Large intestine (tissue), 12 donors: Measurements from ENCODE around the gene LILRA1. TPM values are rescaled to one million over a fixed set of nuclear protein-coding genes. Genes with fewer than 3 reads are reported as not detected.
"Not testable (repeated sequence)": the region's sequence is repeated elsewhere in the genome, so short reads cannot be mapped to it uniquely, and the experiment has no call there.

ENCODE experiments used
- DNase-seq, 2 donors: peaks; one replicate each; pipeline versions ENCODE4 v3.0.0 to v3.0.0-alpha.2; 2013
- H3K27ac ChIP-seq: one replicate; pipeline ENCODE4 v1.5.1; 2013; ENCODE audit warnings: low read length
- H3K27me3 ChIP-seq: 2 replicates; pipeline ENCODE4 v1.6.1; 2013; ENCODE audit warnings: low read length; ENCODE audit not compliant: control insufficient read depth, insufficient read depth
- H3K36me3 ChIP-seq: 2 replicates; pipeline ENCODE4 v1.6.1; 2013; ENCODE audit warnings: low read length; ENCODE audit not compliant: control insufficient read depth, insufficient read depth
- H3K4me1 ChIP-seq: one replicate; pipeline ENCODE4 v1.6.1; 2013; ENCODE audit warnings: low read length; ENCODE audit not compliant: control insufficient read depth, insufficient read depth
- H3K4me3 ChIP-seq: one replicate; pipeline ENCODE4 v1.5.1; 2013; ENCODE audit warnings: low read length
- H3K9me3 ChIP-seq: one replicate; pipeline ENCODE4 v1.6.1; 2013; ENCODE audit warnings: mild to moderate bottlenecking, low read depth, low read length, moderate library complexity; ENCODE audit not compliant: control insufficient read depth
- WGBS: methylation state at CpG from one replicate; pipeline ENCODE4 v1.1.5; 2013; ENCODE audit warnings: low lambda C conversion rate; ENCODE audit not compliant: insufficient coverage; 5-methylcytosine and 5-hydroxymethylcytosine counted together
- long read RNA-seq, 11 donors: transcript quantifications; one replicate each; lab custom pipeline, GENCODE V29; 2026
- polyA plus RNA-seq: library from polyadenylated mRNA; unstranded; fragments of 120-200 nt; gene quantifications from one replicate; pipeline ENCODE4 v1.2.1, GENCODE V29; 2013

LILRA1 gene
- 0.43 TPM for polyA plus RNA-seq
- long read RNA-seq, donor 1 = 0 reads
- long read RNA-seq, donor 2 = 0 reads
- long read RNA-seq, donor 3 = 0 reads
- long read RNA-seq, donor 4 = 0 reads
- long read RNA-seq, donor 5 = 0 reads
- long read RNA-seq, donor 6 = 0 reads
- long read RNA-seq, donor 7 = 0 reads
- long read RNA-seq, donor 8 = 0 reads
- long read RNA-seq, donor 9 = 0 reads
- long read RNA-seq, donor 10 = 0 reads
- long read RNA-seq, donor 11 = 0 reads

DNA sequence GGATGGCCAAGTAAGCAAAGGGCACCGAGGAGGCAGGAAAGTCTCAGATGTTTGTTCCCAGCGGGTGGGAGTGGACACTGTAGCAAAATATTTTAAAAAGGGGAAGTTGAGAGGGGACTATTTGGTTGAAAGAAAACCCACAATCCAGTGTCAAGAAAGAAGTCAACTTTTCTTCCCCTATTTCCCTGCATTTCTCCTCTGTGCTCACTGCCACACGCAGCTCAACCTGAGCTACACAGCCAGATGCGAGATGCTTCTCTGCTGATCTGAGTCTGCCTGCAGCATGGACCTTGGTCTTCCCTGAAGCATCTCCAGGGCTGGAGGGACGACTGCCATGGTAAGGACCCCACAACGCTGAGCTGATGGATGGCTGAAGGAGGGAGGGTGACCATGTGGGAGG lies at the start of gene LILRA1:
Gene LILRA1 (plus strand): TSS at position 188 of the 400 bp plus-strand sequence. CDS start 613 bp downstream, outside the sequence.
- H3K4me3 ChIP-seq, H3K36me3 ChIP-seq, H3K4me1 ChIP-seq, H3K27me3 ChIP-seq, DNase-seq, H3K27ac ChIP-seq, H3K9me3 ChIP-seq: not testable (repeated sequence)
- WGBS = 100% methylated on average over 1 of the region's 6 CpGs

DNA sequence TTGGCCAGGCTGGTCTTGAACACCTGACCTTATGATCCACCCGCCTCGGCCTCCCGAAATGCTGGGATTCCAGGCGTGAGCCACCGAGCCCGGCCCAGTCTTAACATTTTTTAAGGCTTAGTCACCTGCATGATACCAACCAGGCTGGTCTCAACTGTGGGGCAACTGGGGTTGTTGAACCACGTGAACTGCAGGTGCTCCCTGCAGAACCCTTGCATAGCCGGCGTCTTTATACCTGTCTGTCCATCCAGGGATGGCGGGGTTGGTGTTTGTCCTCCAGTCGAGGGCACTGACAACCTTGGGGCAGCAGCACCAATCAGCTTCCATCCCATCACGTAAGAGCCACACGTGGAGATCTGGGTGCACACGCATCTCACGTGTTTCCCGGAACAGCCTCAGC lies 44.6 kb upstream of the LILRA1 start:
- Histone ChIP-seq H3K36me3 (no peaks in the 10 kb centered on the region), H3K27me3 (no peaks in the 10 kb centered on the region), H3K9me3 (peaks cover 14% of the 10 kb centered on the region), H3K4me3 (no peak overlapping the region), H3K27ac (no peak overlapping the region), H3K4me1 (no peaks in the 10 kb centered on the region)
- DNase-seq = no peak
- WGBS = no CpG with 5 or more reads among the region's 16 CpGs

DNA sequence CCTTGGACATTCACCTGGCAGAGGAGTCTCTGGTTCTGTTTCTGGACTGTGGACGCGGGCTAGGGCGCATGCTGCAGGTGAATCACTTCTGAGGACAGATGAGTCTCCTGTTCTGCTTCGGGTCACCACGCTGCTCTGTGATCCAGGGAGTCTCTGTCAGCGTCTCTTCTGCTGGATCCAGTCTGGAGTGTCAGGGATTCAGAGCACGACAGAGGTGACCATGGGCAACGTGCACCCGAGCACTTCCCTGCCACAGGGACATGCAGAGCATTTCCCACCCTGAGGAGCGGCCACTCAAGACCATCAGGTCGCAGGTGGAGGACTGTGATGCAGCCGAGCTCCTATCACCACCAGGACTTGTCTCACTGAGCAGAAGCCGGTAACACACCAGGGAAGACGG lies 44.2 kb upstream of the LILRA1 start:
- no peaks in the 10 kb centered on the region for H3K4me1 ChIP-seq
- no peak overlapping the region for H3K27ac ChIP-seq
- no CpG with 5 or more reads among the region's 14 CpGs for whole genome bisulfite sequencing
- H3K36me3 ChIP-seq = no peaks in the 10 kb centered on the region
- H3K27me3 ChIP-seq = no peaks in the 10 kb centered on the region
- H3K9me3 ChIP-seq = peaks cover 14% of the 10 kb centered on the region
- H3K4me3 ChIP-seq = no peak overlapping the region
- DNase-seq = no peak

DNA sequence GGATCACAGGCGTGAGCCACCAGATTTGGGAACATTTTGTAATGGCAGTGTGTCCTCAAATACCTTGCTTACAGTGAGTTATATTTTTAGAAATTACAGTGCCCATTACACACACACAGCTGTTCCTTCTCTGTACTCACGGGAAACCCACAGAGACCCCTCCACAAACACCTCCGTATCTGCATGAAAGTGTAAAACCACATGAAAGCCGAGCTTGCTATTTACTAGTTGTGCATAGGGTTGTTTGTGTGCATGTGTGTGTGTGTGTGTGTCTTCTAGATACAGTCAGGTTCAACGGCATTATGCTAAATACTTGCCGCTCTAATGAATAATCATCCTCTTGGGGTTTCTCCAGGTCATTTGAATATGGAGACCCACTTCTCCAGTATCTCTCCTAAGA lies 42.1 kb upstream of the LILRA1 start:
- H3K27ac ChIP-seq = no peak overlapping the region
- peaks cover 14% of the 10 kb centered on the region for H3K9me3 ChIP-seq
- H3K36me3 ChIP-seq = no peaks in the 10 kb centered on the region
- H3K27me3 ChIP-seq = no peaks in the 10 kb centered on the region
- no peaks in the 10 kb centered on the region for H3K4me1 ChIP-seq
- WGBS = 93% methylated on average over 2 of the region's 6 CpGs
- DNase-seq = no peak
- no peak overlapping the region for H3K4me3 ChIP-seq

DNA sequence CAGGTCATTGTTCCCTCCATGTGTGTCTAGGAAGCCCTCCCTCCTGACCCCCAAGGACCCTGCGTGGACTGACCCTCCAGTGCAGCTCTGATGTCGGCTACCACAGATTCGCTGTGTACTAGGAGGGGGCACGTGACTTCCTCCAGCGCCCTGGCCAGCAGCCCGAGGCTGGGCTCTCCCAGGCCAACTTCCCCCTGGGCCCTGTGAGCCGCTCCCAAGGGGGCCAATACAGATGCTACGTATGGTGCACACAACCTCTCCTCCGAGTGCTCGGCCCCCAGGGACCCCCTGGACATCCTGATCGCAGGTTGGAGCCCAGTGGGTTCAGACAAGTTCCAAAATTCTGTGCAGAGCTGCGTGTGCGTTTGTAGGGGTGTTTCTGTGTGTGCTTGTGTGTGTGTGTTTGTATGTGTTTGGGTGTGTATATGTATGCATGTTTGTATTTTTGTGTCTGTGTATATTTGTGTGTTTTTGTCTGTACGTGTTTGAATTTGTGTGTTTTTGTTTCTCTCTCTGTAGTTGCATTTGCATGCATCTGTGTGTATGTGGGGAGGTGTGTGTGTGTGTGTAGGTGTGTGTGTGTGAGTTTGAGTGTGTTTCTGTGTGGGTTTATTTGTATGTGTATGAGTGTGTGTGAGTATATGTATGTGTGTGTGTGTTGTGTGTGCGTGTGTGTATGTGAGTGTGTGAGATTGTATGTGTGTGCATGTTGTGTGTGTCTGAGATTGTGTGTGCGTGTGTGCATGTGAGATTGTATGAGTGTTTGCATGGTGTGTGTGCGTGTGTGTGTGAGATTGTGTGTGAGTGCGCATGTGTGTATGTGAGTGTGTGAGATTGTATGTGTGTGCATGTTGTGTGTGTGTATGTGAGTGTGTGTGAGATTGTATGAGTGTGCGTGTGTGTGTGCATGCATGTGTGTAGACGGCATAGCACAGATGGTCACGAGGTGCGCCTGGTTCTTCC lies 41.2 kb upstream of the LILRA1 start:
- H3K9me3 ChIP-seq = peaks cover 14% of the 10 kb centered on the region
- no peak for DNase-seq
- no peaks in the 10 kb centered on the region for H3K27me3 ChIP-seq
- no peak overlapping the region for H3K27ac ChIP-seq
- no peaks in the 10 kb centered on the region for H3K36me3 ChIP-seq
- H3K4me1 ChIP-seq = no peaks in the 10 kb centered on the region
- no peak overlapping the region for H3K4me3 ChIP-seq
- WGBS = no CpG with 5 or more reads among the region's 22 CpGs

DNA sequence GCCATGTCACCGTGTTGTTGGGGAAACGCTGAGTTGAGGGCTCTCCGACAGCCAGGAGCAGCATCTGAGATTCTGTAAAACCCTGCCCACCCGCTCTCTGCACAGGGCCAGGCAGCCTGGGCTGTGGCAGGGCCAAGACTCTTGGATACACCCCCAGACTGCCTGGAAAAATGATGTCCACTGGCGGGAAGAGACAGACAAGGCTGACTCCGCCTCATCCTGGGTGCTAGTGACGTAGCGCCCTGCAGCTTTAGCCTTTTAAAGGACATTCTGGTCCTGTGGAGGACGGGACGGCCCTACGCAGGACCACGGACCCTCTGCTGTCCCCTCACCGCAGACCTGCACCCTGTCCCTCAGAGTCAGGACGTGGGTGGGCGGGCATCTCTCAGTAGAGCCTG lies 40.5 kb upstream of the LILRA1 start:
- H3K27ac ChIP-seq = no peak overlapping the region
- no peak for DNase-seq
- no peaks in the 10 kb centered on the region for H3K36me3 ChIP-seq
- H3K27me3 ChIP-seq = no peaks in the 10 kb centered on the region
- WGBS = no CpG with 5 or more reads among the region's 15 CpGs
- H3K4me1 ChIP-seq = no peaks in the 10 kb centered on the region
- peaks cover 14% of the 10 kb centered on the region for H3K9me3 ChIP-seq
- H3K4me3 ChIP-seq = no peak overlapping the region

DNA sequence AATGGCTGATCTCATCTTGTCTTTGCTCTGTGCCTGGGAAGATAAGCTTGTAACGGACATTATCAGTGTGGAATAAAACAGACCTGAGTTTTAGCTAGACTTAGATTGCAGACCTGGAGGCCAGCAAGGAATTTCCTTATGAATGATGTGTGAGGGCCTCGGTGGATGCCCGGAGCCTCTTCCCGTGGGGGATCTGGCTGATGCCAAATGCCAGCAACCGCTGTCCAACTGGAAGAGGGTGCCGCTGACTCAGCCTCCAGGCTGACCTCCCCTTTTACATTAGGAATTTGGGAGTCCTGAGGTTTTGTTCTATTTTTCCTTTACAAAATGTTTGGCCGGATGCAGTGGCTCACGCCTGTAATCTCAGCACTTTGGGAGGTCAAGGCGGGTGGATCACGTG lies 39.4 kb upstream of the LILRA1 start:
- Histone ChIP-seq H3K4me3 (no peak overlapping the region), H3K4me1 (no peaks in the 10 kb centered on the region), H3K9me3 (peaks cover 14% of the 10 kb centered on the region), H3K27me3 (no peaks in the 10 kb centered on the region), H3K27ac (no peak overlapping the region), H3K36me3 (no peaks in the 10 kb centered on the region)
- no CpG with 5 or more reads among the region's 10 CpGs for WGBS
- no peak for DNase-seq

DNA sequence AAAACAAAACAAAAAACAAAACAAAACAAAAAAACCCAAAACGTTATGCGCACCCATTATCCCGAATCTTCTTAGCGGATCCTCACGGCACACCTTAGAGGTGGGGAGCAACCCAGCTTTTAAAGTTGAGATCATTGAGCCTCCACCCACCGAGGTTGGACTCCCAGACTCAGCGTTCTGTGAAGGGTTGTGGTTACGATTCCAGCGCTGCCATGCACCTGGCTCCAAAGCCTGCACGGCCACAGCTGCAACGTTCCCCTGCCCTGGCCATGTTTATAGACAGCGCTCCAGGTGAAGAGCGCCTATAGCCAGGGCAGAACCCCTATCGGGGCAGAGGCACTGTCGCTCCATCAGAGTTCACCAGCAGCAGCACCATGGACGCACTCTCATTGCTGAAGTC lies 38.5 kb upstream of the LILRA1 start:
- no peaks in the 10 kb centered on the region for H3K36me3 ChIP-seq
- no peaks in the 10 kb centered on the region for H3K4me1 ChIP-seq
- no peak overlapping the region for H3K27ac ChIP-seq
- peaks cover 14% of the 10 kb centered on the region for H3K9me3 ChIP-seq
- no peak overlapping the region for H3K4me3 ChIP-seq
- no peak for DNase-seq
- H3K27me3 ChIP-seq = no peaks in the 10 kb centered on the region
- WGBS = 89% methylated on average over 3 of the region's 16 CpGs

DNA sequence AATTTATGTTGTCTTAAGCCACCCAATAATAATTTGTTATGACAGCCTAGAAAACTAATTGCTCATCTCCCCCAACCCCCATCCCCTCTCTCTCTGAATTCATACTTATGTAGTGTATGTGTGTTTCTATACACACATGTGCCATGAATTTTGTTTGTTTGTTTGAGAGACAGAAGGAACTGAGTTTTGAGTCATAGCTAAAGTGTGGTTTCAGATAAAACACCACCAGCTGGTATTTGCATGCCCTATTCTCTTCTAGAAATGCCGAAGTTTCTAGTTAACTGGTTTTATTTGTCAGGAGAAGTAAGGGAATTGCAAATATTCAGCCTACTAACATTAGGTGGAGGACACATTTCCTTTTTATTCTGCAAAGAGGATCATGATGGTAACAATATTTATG lies 37.2 kb upstream of the LILRA1 start:
- no peak for DNase-seq
- H3K9me3 ChIP-seq = peaks cover 14% of the 10 kb centered on the region
- WGBS = 100% methylated on average over 1 of the region's 1 CpG
- H3K4me1 ChIP-seq = no peaks in the 10 kb centered on the region
- H3K27ac ChIP-seq = no peak overlapping the region
- H3K27me3 ChIP-seq = no peaks in the 10 kb centered on the region
- H3K36me3 ChIP-seq = no peaks in the 10 kb centered on the region
- no peak overlapping the region for H3K4me3 ChIP-seq

DNA sequence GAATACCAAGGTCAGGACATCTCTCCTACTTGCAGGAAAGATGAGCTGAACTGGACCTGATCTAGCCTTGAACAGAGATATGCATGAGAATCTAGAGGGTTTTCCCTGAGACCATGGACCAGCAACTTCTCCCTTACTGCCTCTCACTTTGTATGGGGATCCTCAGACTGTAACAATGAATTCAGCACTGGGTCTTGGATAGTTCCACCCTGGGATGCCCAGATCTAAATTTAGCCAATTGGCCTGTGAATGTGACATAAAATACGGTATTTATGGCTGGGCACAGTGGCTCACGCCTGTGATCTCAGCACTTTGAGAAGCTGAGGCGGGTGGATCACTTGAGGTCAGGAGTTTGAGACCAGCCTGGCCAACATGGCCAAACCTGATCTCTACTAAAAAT lies 35.1 kb upstream of the LILRA1 start:
- H3K9me3 ChIP-seq = no peaks in the 10 kb centered on the region
- no peak overlapping the region for H3K4me3 ChIP-seq
- no peaks in the 10 kb centered on the region for H3K36me3 ChIP-seq
- no peaks in the 10 kb centered on the region for H3K4me1 ChIP-seq
- H3K27ac ChIP-seq = no peak overlapping the region
- no CpG with 5 or more reads among the region's 3 CpGs for WGBS
- no peaks in the 10 kb centered on the region for H3K27me3 ChIP-seq
- DNase-seq = no peak
